Raji (cell line): Measurements from ENCODE around the gene MAP2K5.

ENCODE experiments used
- POLR2A ChIP-seq: IDR thresholded peaks from 2 replicates; pipeline ENCODE4 v1.6.1; 2011; ENCODE audit warnings: low read depth, low read length, control low read depth; ENCODE audit not compliant: insufficient read depth

Gene MAP2K5

DNA sequence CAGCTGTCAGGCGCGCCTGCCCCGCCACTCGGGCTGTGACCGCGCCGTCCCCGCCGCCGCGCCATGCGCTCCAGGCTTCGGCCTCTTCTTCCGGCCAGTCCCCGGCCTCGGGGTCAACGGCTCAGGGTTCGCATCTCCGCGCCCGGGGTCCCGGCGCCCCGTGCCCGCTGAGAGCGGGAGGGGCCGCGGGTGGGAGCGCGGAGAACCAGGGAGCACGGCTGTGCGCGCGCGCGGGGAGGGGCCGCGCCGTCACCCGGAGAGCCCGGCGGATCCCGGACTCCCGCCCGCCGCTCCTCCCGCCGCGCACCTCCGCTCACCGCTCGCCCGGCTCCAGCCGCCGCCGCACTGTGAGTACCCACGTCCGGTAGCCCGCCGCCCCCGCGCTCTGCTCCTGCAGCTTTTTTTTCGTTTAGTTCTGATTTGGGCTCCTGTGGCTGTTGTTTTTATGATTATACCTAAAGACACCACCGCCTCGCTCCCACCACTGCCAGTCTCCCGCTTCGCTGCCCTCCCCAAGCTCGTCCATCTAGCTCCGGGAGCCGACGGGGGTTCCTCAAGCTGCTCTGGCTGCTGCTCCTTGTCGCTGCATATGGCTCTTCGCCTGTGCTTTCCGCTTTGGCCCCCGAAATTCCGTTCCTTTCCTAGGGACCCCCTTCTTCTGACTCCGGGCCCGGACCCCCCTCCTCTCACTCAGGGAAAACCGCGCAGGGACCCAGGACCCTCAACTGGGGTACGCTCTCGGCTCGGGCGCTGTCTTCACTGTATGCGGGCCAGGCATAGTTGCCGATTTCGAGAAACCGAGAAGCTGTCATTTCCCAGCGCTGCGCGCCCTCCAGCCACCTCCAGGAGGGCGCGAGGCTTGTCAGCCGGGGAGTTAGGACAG lies 281.1 kb downstream of the MAP2K5 start:
- no peak for TF ChIP-seq POLR2A

DNA sequence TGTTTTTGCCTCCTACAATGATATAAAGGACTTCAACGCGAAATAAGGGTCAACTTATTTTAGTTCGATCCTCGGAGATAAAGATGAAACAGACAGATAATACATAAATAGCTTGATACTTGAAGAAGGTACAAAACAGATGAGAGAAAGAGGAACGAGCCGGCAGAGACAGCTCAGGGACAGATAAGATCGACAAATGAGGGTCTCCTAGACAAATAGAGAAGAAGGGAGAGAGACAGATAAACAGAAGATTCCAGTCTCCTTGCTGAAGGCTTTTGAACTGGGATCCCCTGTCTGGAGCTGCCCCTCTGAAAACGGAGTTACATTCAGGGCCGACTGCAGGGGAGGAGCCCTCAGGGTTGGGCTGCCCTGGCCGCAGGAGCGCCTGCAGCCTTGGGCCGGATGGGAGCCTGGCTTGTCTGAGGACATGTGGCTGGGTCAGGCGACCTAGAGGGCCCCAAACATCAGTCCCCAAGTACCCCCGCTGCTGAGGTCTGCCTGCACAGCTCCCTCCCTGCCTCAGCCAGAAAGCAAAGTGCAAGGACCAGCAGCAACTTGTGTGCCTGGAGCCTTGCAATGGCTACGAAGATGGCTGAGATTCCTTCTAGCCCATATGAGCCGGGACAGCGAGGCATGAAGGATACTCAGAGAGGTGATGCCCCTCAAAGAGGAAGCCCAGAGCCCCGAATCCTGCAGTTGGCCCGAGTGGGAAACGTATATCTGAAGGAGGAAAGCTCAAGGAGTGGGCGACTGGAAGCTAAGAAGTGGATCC lies 281.9 kb downstream of the MAP2K5 start:
- no peak for TF ChIP-seq POLR2A

DNA sequence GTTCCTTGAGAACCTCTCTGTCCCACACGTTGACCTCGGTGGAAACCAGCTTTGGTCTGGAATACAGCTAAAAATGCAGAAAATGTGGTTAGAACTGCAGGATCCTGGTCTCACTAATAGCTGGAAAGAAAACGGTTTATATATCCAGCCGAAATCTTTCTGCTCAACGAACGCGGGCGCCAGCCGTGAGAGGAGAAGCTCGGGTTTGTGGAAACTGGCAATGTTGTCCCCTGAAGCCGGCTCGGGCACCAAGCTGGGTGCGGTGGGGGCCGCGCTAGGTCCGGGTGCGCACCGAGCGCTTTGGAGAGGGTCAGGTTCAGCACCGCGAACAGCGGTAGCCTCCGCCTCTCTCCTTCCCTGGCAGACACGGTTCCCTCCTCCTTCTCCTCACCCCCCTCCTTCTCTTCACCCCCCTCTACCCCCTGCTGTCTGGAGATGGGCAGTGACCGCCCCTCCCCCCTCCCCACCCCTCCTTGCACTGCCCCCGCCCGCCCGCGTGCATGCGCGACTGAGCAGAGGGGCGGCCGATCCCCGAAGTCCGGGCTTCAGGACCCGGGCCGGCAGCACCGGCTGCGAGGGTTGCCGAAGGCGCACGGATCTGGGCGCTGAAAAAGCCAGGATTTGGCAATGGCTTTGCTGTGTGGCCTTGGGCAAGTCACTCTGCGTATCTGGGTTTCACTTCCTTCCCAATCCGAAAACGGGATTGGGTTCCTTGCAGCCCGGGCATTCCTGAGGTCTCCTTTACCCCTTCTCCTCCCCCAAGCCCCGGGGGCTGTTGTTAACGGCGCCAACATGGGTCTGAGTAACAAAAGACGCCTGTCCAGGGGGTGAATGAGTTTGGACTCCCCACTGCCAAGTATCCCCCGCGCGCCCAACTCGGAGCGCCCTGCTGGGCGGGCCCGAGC lies 282.7 kb downstream of the MAP2K5 start, which contains the start of gene SKOR1:
Gene SKOR1, plus strand, starts transcription at position 534 of the 905 bp plus-strand sequence. Its CDS starts 94 bp downstream, at position 628.
- TF ChIP-seq POLR2A, result no peak

DNA sequence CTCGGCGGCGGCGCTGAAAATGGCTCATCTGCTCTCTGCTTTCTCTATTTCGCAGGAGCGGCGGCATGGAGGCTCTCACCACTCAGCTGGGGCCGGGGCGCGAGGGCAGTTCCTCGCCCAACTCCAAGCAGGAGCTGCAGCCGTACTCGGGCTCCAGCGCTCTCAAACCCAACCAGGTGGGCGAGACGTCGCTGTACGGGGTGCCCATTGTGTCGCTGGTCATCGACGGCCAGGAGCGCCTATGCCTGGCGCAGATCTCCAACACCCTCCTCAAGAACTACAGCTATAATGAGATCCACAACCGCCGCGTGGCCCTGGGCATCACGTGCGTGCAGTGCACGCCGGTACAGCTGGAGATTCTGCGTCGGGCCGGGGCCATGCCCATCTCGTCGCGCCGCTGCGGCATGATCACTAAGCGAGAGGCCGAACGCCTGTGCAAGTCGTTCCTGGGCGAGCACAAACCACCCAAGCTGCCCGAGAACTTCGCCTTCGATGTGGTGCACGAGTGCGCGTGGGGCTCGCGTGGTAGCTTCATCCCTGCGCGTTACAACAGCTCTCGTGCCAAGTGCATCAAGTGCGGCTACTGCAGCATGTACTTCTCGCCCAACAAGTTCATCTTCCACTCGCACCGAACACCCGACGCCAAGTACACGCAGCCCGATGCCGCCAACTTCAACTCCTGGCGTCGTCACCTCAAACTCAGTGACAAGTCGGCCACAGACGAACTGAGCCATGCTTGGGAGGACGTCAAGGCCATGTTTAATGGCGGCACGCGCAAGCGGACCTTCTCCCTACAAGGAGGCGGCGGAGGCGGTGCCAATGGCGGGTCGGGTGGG lies 283.6 kb downstream of the MAP2K5 start:
- no peak for TF ChIP-seq POLR2A

DNA sequence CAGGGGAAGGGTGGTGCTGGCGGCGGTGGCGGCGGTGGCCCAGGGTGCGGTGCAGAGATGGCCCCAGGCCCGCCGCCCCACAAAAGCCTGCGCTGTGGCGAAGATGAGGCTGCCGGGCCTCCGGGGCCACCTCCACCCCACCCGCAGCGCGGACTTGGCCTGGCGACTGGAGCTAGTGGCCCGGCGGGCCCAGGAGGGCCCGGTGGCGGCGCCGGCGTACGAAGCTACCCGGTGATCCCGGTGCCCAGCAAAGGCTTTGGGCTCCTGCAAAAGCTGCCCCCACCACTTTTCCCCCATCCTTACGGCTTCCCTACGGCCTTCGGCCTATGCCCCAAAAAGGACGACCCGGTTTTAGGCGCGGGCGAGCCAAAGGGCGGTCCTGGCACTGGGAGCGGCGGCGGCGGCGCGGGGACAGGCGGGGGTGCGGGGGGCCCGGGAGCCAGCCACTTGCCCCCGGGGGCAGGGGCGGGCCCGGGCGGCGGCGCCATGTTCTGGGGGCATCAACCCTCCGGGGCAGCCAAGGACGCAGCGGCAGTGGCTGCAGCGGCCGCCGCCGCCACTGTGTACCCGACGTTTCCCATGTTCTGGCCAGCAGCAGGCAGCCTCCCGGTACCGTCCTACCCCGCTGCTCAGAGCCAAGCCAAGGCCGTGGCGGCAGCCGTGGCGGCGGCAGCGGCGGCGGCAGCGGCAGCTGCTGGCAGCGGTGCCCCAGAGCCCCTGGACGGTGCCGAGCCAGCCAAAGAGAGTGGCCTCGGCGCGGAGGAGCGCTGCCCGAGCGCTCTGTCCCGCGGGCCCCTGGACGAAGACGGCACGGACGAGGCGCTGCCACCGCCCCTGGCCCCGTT lies 284.4 kb downstream of the MAP2K5 start:
- TF ChIP-seq POLR2A, result no peak

DNA sequence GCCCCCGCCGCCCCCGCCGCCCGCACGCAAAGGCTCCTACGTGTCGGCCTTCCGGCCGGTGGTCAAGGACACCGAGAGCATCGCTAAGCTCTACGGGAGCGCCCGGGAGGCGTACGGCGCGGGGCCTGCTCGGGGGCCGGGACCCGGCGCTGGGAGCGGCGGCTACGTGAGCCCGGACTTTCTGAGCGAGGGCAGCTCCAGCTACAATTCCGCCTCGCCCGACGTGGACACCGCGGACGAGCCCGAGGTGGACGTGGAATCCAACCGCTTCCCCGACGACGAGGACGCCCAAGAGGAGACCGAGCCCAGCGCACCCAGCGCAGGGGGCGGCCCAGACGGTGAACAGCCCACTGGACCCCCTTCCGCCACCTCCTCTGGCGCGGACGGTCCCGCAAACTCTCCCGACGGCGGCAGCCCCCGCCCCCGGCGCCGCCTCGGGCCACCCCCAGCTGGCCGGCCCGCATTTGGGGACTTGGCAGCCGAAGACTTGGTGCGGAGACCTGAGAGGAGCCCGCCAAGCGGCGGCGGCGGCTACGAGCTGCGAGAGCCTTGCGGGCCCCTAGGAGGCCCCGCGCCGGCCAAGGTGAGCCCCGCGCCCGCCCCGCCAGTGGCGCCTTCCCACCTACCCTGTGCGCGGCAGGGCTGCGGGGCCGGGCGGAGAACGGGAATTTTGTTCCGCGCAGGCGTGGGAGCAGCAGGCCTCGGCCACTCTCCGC lies 285.2 kb downstream of the MAP2K5 start:
- no peak for TF ChIP-seq POLR2A

DNA sequence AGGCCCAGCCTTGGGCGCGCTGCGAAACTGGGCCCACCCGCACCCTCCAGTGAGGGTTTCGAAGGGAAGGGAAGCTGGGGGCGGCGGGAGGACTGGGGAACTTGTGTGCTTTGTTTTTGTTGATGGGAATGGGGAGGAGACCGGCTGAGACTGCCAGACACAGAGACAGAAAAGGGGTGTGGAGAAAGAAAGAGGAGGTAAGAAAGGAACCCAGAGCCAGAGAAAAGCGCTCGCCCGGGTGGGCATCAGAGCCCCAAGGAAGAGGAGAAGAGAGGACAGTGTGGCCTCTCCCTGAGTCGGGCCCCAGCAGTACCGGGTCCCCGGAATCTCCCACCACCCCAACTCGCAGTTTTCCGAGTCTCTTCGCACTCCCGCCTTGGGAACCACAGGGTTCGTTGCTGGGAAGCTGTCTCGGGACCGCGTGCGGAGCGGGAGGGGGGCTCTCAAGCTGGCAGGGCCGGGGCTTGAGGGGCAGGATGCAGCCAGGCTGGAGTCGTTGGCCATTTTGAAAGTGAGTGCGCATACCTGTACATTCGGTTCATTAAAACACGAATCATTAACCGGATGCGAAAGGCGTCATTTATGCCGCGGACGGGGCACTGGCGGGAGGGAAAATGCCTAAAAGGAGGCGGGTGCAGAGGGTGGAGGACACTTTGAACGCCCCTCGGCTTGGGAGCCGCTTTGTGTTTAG lies 285.9 kb downstream of the MAP2K5 start:
- no peak for TF ChIP-seq POLR2A

DNA sequence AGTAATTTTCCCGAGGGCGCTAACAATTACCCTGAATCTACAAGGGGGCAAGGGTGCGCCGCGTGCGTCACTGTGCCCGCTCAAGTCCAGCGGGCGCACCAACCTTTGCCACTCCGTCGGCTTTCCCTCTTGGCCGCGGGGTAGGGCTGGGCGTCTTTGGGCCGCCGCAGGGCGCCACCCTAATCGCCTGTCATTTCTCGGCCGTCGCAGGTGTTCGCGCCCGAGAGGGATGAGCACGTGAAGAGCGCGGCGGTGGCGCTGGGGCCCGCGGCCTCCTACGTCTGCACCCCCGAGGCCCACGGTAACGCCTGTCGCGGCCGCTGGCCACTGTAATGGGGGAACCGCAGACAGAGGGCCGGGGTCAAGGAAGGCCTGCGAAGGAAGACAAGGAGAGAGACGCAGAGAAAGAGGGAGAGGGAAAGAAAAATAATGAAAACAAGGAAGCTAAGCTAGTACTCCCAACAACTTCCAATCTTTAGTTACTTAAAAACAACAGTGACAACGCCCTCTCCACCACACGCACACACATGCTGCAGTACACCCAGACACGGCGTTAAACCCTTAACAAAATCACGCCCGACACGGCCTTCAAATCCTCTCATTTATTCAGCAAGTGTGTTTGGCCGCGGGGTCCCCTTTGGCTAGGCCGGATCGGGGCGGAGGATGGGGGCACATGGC lies 286.6 kb downstream of the MAP2K5 start:
- no peak for TF ChIP-seq POLR2A

DNA sequence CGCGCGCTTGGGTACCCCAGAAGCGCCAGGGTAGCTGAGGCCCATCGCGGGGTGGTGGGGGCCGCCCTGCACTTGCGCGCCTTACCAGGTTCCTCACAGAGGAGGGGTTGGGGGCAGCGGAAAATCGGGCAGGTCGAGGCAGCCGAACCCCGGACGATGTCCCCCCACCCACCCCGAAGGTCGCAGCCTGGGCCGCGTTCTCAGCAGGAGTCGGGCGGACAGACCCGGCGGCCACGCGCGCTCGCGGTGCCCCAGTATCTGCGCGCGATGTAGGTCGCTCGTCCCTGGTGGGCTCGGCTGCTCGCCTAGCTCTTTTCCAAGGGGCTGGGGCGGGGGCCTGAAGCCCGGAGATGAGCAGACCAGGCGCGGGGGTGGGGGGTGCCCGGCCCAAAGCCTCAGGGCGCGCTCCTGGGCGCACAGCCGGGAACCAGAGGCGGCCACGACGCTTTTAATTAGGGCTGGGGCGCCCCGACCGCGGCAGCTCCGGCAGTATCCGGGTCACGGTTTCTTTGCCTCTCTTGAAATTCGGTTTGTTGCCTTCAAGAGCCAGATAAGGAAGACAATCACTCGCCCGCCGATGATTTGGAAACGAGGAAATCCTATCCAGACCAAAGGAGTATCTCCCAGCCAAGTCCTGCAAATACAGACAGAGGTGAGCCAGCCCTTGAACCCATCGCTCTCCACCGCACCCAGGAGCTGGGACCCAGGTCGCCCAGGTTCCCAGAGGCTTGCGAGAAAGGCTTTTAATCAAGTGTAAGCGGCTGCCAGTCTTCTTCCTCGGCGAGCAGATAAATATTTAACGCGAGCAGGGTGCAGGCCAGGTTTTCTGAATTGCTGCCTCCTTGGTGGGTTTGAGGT lies 287.4 kb downstream of the MAP2K5 start:
- TF ChIP-seq POLR2A, result no peak

DNA sequence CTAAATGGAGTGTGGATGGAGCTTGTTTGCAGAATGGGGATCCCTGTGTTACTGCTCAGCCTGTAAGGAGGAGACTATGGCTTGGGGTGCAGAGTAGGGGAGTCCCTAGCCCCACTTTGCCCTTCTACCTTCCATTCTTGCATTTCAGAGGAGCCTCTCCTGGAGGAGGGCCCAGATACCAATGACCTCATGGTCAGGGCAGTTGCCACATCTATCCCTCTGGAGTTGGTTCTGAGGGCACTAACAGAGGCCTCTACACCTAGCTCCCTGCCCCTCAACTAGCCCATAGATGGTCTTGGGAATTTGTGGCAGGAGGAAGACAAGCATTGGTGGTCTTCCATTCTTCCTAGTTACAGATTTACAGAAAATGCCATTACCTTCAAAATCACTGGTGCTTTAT lies 288.9 kb downstream of the MAP2K5 start:
- no peak for TF ChIP-seq POLR2A
